ENCODE data around the gene PLSCR1. TPM values are rescaled to one million over a fixed set of nuclear protein-coding genes. Genes with fewer than 3 reads are reported as not detected.

PLSCR1 gene
- total RNA-seq, 1 experiment from 2014 or later: 48.9 TPM

- Mint-ChIP-seq H3K27ac (no peak overlapping the region), H3K4me3 (no peak overlapping the region), H3K4me1 (peaks cover 32 to 33% of the 10 kb centered on the region in 2 experiments), H3K27me3 (ENCODE audit: low read depth) (no peaks in the 10 kb centered on the region), H3K36me3 (ENCODE audit: insufficient read depth in 1 of 3, low read depth in 3 of 3) (peaks cover 14 to 51% (median 14%) of the 10 kb centered on the region in 3 experiments; a peak in 5 of 7 replicates), H3K9me3 (no peaks in the 10 kb centered on the region)
- no peaks in the 10 kb centered on the region for H3K9me3 ChIP-seq (ENCODE audit: control insufficient read depth, low read depth, low read length)
- no peak overlapping the region for H3K23ac ChIP-seq (ENCODE audit: insufficient read length, low read depth, low read length)
- H2BK12ac ChIP-seq (ENCODE audit: insufficient read length, low read depth, low read length): no peak overlapping the region
- H4K8ac ChIP-seq (replicated peaks; ENCODE audit: insufficient read length, low read depth, low read length): no peak overlapping the region
- peaks cover 2% of the 10 kb centered on the region; the same call in 1 of the 2 replicates for H3K4me1 ChIP-seq (ENCODE audit: insufficient read depth, low read length)
- TF ChIP-seq CTCF (conservative IDR thresholded peaks at IDR 0.05): no peak
- no peak overlapping the region for H3K56ac ChIP-seq (ENCODE audit: insufficient read length, low read depth, low read length)
- no peak overlapping the region for H3K4me2 ChIP-seq (ENCODE audit: insufficient read depth, insufficient read length, low read length)
- no peaks in the 10 kb centered on the region for H4K20me1 ChIP-seq (ENCODE audit: control insufficient read depth, insufficient read depth, insufficient read length)
- H3K79me1 ChIP-seq (ENCODE audit: insufficient read depth, low read depth, low read length, poor library complexity, severe bottlenecking): no peaks in the 10 kb centered on the region
- no peak overlapping the region for H2BK20ac ChIP-seq (ENCODE audit: low read depth, low read length, poor library complexity, severe bottlenecking)
- DNase-seq: no peak
- no peaks in the 10 kb centered on the region for H3K27me3 ChIP-seq (ENCODE audit: insufficient read depth, low read length)
- WGBS (ENCODE audit: extremely low coverage, insufficient read length, low lambda C conversion rate): no CpG with 5 or more reads among the region's 2 CpGs
- H3K27ac ChIP-seq (ENCODE audit: insufficient read length, low read depth, low read length): no peak overlapping the region
- no peaks in the 10 kb centered on the region for H3K23me2 ChIP-seq (ENCODE audit: insufficient read length, low read depth, low read length, poor library complexity, severe bottlenecking)
- no peak overlapping the region for H4K91ac ChIP-seq (ENCODE audit: insufficient read length, low read depth, low read length)
- H3K9ac ChIP-seq (ENCODE audit: extremely low read depth, insufficient read length, low read length): no peak overlapping the region
- H3K14ac ChIP-seq (ENCODE audit: insufficient read depth, low read length): no peak overlapping the region
- no peak overlapping the region for H2BK120ac ChIP-seq (ENCODE audit: low read depth, low read length, poor library complexity, severe bottlenecking)
- H2BK5ac ChIP-seq (ENCODE audit: insufficient read length, low read length): no peak overlapping the region
- H3K18ac ChIP-seq (ENCODE audit: insufficient read length, low read depth, low read length): no peak overlapping the region
- no peak overlapping the region for H2AK5ac ChIP-seq (ENCODE audit: insufficient read length, low read length)
- H3K79me2 ChIP-seq (ENCODE audit: insufficient read depth, low read length): no peaks in the 10 kb centered on the region
- no peak overlapping the region for H2BK15ac ChIP-seq (ENCODE audit: low read depth, low read length)
- H3T11ph ChIP-seq (ENCODE audit: low read length): no peak overlapping the region
- H3K4ac ChIP-seq (ENCODE audit: low read depth, low read length): no peak overlapping the region
- H4K5ac ChIP-seq (ENCODE audit: insufficient read length, low read depth, low read length): no peak overlapping the region
- no peak overlapping the region for H2AFZ ChIP-seq (ENCODE audit: low read length)
These were observed 15.4 kb downstream of the PLSCR1 start for GRCh38 chr3:146529021-146529420.

Data from H9 (cell line).